ENCODE results near the gene RNF10.
"Not testable (repeated sequence)": the region's sequence is repeated elsewhere in the genome, so short reads cannot be mapped to it uniquely, and the experiment has no call there.

The RNF10 gene

DNA sequence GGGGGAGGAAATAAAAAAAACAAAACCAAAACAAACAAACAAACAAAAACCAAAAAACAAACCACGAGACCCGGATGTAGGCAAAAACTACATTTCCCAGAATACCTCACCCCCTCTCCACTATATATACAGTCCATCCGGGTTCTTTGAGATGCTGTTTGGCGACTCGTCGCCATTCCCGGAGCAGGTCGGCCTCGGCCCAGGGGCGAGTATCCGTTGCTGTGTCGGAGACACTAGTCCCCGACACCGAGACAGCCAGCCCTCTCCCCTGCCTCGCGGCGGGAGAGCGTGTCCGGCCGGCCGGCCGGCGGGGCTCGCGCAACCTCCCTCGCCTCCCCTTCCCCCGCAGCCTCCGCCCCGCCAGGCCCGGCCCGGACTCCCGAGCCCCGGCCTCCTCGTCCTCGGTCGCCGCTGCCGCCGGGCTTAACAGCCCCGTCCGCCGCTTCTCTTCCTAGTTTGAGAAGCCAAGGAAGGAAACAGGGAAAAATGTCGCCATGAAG is at the start of gene RNF10:
TSS of gene RNF10 (plus strand) at position 154 of the 500 bp plus-strand sequence. CDS start 456 bp downstream, outside the sequence.
- peaks cover 21% of the 10 kb centered on the region for H3K36me3 Mint-ChIP-seq (ENCODE audit: low read depth)
- H3K9me3 Mint-ChIP-seq: no peaks in the 10 kb centered on the region
- TF ChIP-seq, protein P1, sequence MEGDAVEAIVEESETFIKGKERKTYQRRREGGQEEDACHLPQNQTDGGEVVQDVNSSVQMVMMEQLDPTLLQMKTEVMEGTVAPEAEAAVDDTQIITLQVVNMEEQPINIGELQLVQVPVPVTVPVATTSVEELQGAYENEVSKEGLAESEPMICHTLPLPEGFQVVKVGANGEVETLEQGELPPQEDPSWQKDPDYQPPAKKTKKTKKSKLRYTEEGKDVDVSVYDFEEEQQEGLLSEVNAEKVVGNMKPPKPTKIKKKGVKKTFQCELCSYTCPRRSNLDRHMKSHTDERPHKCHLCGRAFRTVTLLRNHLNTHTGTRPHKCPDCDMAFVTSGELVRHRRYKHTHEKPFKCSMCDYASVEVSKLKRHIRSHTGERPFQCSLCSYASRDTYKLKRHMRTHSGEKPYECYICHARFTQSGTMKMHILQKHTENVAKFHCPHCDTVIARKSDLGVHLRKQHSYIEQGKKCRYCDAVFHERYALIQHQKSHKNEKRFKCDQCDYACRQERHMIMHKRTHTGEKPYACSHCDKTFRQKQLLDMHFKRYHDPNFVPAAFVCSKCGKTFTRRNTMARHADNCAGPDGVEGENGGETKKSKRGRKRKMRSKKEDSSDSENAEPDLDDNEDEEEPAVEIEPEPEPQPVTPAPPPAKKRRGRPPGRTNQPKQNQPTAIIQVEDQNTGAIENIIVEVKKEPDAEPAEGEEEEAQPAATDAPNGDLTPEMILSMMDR (IDR thresholded peaks at IDR 0.05; ENCODE audit: unreplicated experiment in 3 of 3): no peak

GRCh38 chr12:120485961-120486881 is 47.9 kb upstream of the RNF10 start:
- Mint-ChIP-seq H3K27me3 (ENCODE audit: low read depth) (no peaks in the 10 kb centered on the region), H3K4me1 (peaks cover 44% of the 10 kb centered on the region), H3K4me3 (no peak overlapping the region), H3K27ac (peak overlapping the region in 2 of 3 experiments; percentile 25 to 28), H3K9me3 (no peaks in the 10 kb centered on the region), H3K36me3 (ENCODE audit: low read depth) (peaks cover 33% of the 10 kb centered on the region)
- TF ChIP-seq, protein P1 (IDR thresholded peaks at IDR 0.05; ENCODE audit: unreplicated experiment in 3 of 3): no peak

More for the DNA sequence above, at the start of gene RNF10:
- Mint-ChIP-seq H3K27ac (peak within 1 kb of the TSS; percentile 90 to 97 (median 97)), H3K4me1 (peaks cover 50% of the 10 kb centered on the region), H3K27me3 (ENCODE audit: low read depth) (no peaks in the 10 kb centered on the region), H3K4me3 (peak within 1 kb of the TSS; percentile 94 to 97 (median 97))

- H3K36me3 Mint-ChIP-seq (ENCODE audit: low read depth): peaks cover 32% of the 10 kb centered on the region
- H3K27me3 Mint-ChIP-seq (ENCODE audit: low read depth); H3K9me3 Mint-ChIP-seq; H3K4me3 Mint-ChIP-seq: not testable (repeated sequence)
- peaks cover 47% of the 10 kb centered on the region for H3K4me1 Mint-ChIP-seq
- peak overlapping the region; percentile 59 to 95 (median 90) for H3K27ac Mint-ChIP-seq
Observed at GRCh38 chr12:120487552-120487951, 46.6 kb upstream of the RNF10 start.

DNA sequence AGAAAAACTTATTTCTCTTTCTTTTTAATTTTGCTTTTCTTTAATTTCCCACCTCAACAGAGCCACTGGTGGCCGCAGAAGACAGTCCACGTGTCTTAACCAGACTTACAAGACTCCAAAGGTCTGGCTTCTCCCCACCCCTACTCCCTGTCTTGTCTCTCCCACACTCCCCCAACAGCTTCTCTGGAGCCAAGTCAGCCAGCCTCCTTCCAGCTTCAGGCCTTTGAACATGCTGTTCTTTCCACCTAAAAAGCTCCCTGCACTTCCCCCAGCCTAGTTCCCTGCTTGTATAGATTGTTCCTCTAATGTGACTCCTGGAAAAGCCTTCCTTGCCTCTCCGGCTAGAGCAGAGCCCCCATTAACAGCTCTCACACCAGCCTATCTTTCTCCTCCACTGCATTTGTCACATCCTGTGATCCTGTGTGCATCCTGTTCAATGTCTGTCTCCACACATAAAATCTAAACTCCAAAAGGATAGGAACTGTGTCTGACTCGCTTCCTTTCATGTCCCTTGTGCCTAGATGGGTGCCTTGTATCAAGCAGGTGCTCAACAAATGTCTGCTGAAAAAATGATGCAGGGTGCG is 46.0 kb upstream of the RNF10 start:
- peak overlapping the region; percentile 59 to 95 (median 90) for H3K27ac Mint-ChIP-seq
- peak overlapping the region in 1 of 3 experiments; percentile 10 for H3K4me3 Mint-ChIP-seq
- peaks cover 32% of the 10 kb centered on the region for H3K36me3 Mint-ChIP-seq (ENCODE audit: low read depth)
- H3K27me3 Mint-ChIP-seq (ENCODE audit: low read depth): no peaks in the 10 kb centered on the region
- TF ChIP-seq, protein P1 (IDR thresholded peaks at IDR 0.05; ENCODE audit: unreplicated experiment in 3 of 3): no peak
- no peaks in the 10 kb centered on the region for H3K9me3 Mint-ChIP-seq
- H3K4me1 Mint-ChIP-seq: peaks cover 47% of the 10 kb centered on the region

DNA sequence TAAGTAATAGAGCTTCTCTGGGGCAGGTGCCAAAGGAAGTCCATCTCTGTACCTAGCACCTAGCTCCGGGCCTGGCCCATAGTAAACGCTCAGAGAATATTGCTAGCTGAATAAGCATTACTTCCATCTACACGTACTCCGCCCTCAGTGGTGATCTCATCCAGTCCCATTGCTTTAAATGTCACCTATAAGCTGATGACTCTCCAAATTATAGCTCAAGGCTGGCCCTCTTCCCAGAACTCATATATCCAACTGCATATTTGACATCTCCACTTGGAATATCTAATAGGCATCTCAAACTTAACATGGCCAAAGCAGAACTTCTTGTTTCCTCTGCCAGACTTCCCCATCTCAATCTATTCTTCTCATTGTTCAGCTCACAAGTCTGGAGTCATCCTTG is 45.1 kb upstream of the RNF10 start:
- H3K36me3 Mint-ChIP-seq (ENCODE audit: low read depth): peaks cover 29% of the 10 kb centered on the region
- H3K4me3 Mint-ChIP-seq: no peak overlapping the region
- no peaks in the 10 kb centered on the region for H3K27me3 Mint-ChIP-seq (ENCODE audit: low read depth)
- H3K4me1 Mint-ChIP-seq: peaks cover 39% of the 10 kb centered on the region
- H3K9me3 Mint-ChIP-seq: no peaks in the 10 kb centered on the region
- H3K27ac Mint-ChIP-seq: peak overlapping the region; percentile 22 to 90 (median 59)
- TF ChIP-seq, protein P1 (IDR thresholded peaks at IDR 0.05; ENCODE audit: unreplicated experiment in 3 of 3): no peak

GRCh38 chr12:120490325-120490724 is 43.8 kb upstream of the RNF10 start:
- Mint-ChIP-seq H3K4me3 (no peak overlapping the region), H3K4me1 (peaks cover 44% of the 10 kb centered on the region), H3K27me3 (ENCODE audit: low read depth) (no peaks in the 10 kb centered on the region), H3K27ac (peak overlapping the region in 2 of 3 experiments; percentile 33 to 66), H3K36me3 (ENCODE audit: low read depth) (peaks cover 29% of the 10 kb centered on the region), H3K9me3 (no peaks in the 10 kb centered on the region)
- TF ChIP-seq, protein P1 (IDR thresholded peaks at IDR 0.05; ENCODE audit: unreplicated experiment in 3 of 3): no peak

Data from nephron (organoid).